ENCODE measurements around the gene USP21. TPM values are rescaled to one million over a fixed set of nuclear protein-coding genes. Genes with fewer than 3 reads are reported as not detected.

USP21 gene
- total RNA-seq, 1 donor from 2014 or later: 31.9 TPM

DNA sequence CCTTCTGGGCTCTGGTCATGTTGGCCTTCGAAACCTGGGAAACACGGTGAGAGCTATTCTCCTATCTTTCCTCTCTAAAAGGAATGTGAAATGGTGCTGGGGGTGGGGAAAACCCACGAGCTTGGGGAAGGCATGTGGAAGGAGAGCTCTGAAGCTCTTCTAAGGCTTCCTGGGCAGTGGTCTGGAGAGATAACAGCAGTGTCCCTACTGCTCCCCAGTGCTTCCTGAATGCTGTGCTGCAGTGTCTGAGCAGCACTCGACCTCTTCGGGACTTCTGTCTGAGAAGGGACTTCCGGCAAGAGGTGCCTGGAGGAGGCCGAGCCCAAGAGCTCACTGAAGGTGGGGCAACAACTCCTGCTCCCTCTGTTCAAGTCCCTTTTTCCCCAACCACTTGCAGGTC lies 2.8 kb downstream of the USP21 start:
- no peaks in the 10 kb centered on the region for H3K27me3 ChIP-seq
- H3K9me3 ChIP-seq: no peaks in the 10 kb centered on the region
- intact Hi-C loops (cut with DNase I): loop anchor here (10.0 kb wide), 1 partner anchor 117 kb away; the partner anchor contains the start of gene USF1
- no peak for DNase-seq (ENCODE audit: low spot score in 2 of 2)
- TF ChIP-seq, protein P1, sequence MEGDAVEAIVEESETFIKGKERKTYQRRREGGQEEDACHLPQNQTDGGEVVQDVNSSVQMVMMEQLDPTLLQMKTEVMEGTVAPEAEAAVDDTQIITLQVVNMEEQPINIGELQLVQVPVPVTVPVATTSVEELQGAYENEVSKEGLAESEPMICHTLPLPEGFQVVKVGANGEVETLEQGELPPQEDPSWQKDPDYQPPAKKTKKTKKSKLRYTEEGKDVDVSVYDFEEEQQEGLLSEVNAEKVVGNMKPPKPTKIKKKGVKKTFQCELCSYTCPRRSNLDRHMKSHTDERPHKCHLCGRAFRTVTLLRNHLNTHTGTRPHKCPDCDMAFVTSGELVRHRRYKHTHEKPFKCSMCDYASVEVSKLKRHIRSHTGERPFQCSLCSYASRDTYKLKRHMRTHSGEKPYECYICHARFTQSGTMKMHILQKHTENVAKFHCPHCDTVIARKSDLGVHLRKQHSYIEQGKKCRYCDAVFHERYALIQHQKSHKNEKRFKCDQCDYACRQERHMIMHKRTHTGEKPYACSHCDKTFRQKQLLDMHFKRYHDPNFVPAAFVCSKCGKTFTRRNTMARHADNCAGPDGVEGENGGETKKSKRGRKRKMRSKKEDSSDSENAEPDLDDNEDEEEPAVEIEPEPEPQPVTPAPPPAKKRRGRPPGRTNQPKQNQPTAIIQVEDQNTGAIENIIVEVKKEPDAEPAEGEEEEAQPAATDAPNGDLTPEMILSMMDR (IDR thresholded peaks at IDR 0.05): no peak
- no peak overlapping the region for H3K27ac ChIP-seq
- H3K4me3 ChIP-seq: no peak overlapping the region
- peaks cover 10 to 19% of the 10 kb centered on the region in 2 donors for H3K36me3 ChIP-seq
- H3K4me1 ChIP-seq: peaks cover 3 to 24% of the 10 kb centered on the region in 2 donors

DNA sequence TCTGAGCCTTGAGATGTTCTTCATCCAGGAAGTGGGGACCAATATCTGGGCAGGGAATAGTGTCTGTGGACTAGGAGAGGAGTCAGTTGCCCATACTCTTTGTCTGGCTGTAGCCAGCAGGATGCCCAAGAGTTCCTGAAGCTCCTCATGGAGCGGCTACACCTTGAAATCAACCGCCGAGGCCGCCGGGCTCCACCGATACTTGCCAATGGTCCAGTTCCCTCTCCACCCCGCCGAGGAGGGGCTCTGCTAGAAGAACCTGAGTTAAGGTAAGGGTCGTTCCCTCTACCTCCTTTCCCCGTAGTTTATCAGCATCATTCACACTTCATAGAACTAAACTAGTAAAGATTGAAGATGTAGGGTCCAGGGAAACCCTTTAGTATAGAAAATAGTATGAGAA lies 3.5 kb downstream of the USP21 start:
- Histone ChIP-seq H3K4me1 (peaks cover 6 to 26% of the 10 kb centered on the region in 2 donors), H3K4me3 (no peak overlapping the region), H3K27ac (no peak overlapping the region), H3K27me3 (no peaks in the 10 kb centered on the region), H3K36me3 (peaks cover 10 to 15% of the 10 kb centered on the region in 2 donors), H3K9me3 (no peaks in the 10 kb centered on the region)
- DNase-seq (ENCODE audit: low spot score in 2 of 2): no peak
- TF ChIP-seq, protein P1 (IDR thresholded peaks at IDR 0.05): no peak
- intact Hi-C loops (cut with DNase I): loop anchor here (10.0 kb wide), 1 partner anchor 118 kb away; the partner anchor contains the start of gene USF1

DNA sequence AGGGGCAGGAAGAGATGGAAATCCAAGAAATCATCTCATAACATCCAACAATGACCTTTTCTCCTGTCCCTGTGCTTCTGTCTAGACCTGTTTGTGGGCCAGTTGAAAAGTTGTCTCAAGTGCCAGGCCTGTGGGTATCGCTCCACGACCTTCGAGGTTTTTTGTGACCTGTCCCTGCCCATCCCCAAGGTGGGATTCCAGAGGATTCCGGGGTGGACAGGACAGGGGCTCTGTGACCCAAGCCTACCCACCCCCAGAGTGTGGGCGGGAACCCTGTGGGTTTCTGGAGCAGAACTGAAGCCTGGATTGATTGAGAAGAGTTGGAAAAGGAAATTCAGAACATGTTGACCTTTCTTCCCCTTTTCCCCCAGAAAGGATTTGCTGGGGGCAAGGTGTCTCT lies 4.5 kb downstream of the USP21 start:
- TF ChIP-seq, protein P1 (IDR thresholded peaks at IDR 0.05): no peak
- H3K4me1 ChIP-seq: peaks cover 6 to 25% of the 10 kb centered on the region in 2 donors
- no peaks in the 10 kb centered on the region for H3K27me3 ChIP-seq
- no peak for DNase-seq (ENCODE audit: low spot score in 2 of 2)
- no peaks in the 10 kb centered on the region for H3K9me3 ChIP-seq
- no peak overlapping the region for H3K4me3 ChIP-seq
- H3K27ac ChIP-seq: no peak overlapping the region
- peaks cover 8 to 17% of the 10 kb centered on the region in 2 donors for H3K36me3 ChIP-seq
- intact Hi-C loops (cut with DNase I): loop anchor here (10.0 kb wide), 1 partner anchor 119 kb away; the partner anchor contains the start of gene USF1

DNA sequence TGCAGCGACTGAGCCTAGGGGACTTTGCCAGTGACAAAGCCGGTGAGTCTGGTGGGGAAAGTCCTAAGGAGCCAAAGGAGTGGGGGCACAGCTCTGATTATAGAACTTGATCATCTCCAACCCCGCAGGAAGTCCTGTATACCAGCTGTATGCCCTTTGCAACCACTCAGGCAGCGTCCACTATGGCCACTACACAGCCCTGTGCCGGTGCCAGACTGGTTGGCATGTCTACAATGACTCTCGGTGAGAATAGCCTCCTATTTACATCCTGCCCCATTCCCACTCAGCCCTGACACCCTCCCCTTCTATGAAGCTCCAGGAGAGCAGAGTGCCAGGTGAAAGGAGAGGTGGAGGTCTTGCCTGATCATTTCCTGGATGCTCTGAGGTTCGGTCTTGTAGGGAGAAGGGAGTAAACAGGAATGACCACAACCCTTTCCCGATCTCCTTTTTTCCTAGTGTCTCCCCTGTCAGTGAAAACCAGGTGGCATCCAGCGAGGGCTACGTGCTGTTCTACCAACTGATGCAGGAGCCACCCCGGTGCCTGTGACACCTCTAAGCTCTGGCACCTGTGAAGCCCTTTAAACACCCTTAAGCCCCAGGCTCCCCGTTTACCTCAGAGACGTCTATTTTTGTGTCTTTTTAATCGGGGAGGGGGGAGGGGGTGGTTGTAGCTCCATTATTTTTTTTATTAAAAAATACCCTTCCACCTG lies 5.8 kb downstream of the USP21 start:
- TF ChIP-seq, protein P1 (IDR thresholded peaks at IDR 0.05): no peak
- Histone ChIP-seq H3K27ac (peak overlapping the region; percentile 69 to 90), H3K4me1 (peaks cover 6 to 20% of the 10 kb centered on the region in 2 donors), H3K36me3 (peaks cover 13 to 27% of the 10 kb centered on the region in 2 donors), H3K9me3 (no peaks in the 10 kb centered on the region), H3K4me3 (peak overlapping the region; percentile 62 to 86), H3K27me3 (no peaks in the 10 kb centered on the region)
- no peak for DNase-seq (ENCODE audit: low spot score in 2 of 2)
- intact Hi-C loops (cut with DNase I): loop anchor here (10.0 kb wide), 1 partner anchor 120 kb away; the partner anchor contains the start of gene USF1

DNA sequence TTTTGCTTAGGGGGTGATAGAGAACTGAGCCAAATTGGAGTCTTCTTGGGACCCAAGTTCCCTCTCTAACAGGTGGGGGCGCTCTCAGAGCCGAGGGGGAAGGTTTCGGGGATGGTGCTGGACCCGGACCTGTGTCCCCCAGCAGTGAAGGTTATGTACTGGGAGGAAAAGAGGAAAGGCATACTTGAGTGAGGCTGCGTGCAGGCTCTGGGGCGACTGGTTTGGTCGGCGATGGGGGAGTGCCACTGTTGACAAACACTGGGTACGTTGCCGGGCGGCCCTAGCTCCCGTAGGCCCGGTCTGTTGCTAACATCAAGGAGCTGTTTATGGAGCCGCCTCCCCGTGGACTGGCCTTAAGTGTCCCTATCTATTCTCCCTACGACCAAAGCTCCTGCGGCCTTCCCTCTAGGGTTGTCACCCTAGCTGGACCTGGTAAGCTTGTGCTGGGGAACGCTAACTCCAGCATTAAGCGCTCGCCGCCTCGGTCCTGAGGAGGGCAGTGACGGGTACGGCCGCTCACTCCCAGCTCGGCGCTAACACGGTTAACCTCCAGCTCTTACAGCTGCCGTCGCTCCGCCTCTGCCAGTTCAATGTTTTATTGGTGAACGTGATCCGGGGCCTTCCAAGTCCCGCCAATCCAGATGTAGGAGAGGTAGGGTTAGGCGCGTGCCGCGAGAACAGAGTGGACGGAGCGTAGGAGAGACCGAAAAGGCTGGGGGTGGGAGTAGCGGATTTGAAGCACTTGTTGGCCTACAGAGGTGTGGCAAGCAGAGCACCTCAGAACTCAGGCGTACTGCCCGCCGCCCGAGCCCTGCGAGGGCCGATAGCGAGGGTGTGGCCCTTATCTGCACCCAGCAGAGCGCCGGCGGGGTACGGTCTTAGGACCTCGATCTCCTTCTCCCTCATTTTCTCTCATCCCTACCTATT lies 6.7 kb downstream of the USP21 start, which contains the start of gene PPOX:
Gene PPOX, plus strand, starts transcription at position 685 of the 927 bp plus-strand sequence. CDS start 422 bp downstream, outside the sequence.
- H3K4me3 ChIP-seq: peak within 1 kb of the TSS; percentile 62 to 86
- H3K36me3 ChIP-seq: peaks cover 20 to 37% of the 10 kb centered on the region in 2 donors
- H3K27me3 ChIP-seq: no peaks in the 10 kb centered on the region
- peak; percentile 94 to 98 for DNase-seq (ENCODE audit: low spot score in 2 of 2)
- H3K27ac ChIP-seq: peak within 1 kb of the TSS; percentile 69 to 90
- H3K9me3 ChIP-seq: no peaks in the 10 kb centered on the region
- intact Hi-C loops (cut with DNase I): loop anchor here (1.0 to 10.0 kb wide), 3 partner anchors 11 to 121 kb away; partner anchors contain the start of genes B4GALT3, DEDD and USF1
- peaks cover 6 to 12% of the 10 kb centered on the region in 2 donors for H3K4me1 ChIP-seq
- TF ChIP-seq, protein P1 (IDR thresholded peaks at IDR 0.05): peak; percentile 11 to 48 (median 33)

All from ascending aorta (tissue), 2 donors.